ENCODE results near the gene FETUB.

DNA sequence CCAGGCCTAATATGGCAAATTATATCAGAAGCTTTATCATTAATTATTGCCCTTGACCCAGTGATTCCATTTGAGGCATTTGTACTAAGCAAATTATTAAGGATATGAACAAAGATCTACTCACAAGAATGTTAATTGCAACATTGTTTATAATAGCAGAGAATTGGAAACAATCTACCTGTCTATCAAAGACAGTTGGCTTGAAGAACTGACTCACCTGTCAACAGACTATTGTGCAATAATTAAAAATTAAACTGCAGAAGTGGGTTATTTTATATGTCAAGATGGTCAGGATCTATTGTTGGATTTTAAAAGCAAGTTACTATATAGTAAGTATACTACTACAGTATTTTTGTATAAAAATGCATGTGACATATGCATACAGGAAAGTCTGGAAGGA, 6.7 kb upstream of the FETUB start:
- TF ChIP-seq, protein P1, sequence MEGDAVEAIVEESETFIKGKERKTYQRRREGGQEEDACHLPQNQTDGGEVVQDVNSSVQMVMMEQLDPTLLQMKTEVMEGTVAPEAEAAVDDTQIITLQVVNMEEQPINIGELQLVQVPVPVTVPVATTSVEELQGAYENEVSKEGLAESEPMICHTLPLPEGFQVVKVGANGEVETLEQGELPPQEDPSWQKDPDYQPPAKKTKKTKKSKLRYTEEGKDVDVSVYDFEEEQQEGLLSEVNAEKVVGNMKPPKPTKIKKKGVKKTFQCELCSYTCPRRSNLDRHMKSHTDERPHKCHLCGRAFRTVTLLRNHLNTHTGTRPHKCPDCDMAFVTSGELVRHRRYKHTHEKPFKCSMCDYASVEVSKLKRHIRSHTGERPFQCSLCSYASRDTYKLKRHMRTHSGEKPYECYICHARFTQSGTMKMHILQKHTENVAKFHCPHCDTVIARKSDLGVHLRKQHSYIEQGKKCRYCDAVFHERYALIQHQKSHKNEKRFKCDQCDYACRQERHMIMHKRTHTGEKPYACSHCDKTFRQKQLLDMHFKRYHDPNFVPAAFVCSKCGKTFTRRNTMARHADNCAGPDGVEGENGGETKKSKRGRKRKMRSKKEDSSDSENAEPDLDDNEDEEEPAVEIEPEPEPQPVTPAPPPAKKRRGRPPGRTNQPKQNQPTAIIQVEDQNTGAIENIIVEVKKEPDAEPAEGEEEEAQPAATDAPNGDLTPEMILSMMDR (conservative IDR thresholded peaks at IDR 0.05), result no peak
- no peak for TF ChIP-seq EZH2 (IDR thresholded peaks at IDR 0.05; ENCODE audit: low read depth)

Data from PC-9 (cell line).